ENCODE data around the gene SIL1.
"Not testable (repeated sequence)": the region's sequence is repeated elsewhere in the genome, so short reads cannot be mapped to it uniquely, and the experiment has no call there.

Gene SIL1

DNA sequence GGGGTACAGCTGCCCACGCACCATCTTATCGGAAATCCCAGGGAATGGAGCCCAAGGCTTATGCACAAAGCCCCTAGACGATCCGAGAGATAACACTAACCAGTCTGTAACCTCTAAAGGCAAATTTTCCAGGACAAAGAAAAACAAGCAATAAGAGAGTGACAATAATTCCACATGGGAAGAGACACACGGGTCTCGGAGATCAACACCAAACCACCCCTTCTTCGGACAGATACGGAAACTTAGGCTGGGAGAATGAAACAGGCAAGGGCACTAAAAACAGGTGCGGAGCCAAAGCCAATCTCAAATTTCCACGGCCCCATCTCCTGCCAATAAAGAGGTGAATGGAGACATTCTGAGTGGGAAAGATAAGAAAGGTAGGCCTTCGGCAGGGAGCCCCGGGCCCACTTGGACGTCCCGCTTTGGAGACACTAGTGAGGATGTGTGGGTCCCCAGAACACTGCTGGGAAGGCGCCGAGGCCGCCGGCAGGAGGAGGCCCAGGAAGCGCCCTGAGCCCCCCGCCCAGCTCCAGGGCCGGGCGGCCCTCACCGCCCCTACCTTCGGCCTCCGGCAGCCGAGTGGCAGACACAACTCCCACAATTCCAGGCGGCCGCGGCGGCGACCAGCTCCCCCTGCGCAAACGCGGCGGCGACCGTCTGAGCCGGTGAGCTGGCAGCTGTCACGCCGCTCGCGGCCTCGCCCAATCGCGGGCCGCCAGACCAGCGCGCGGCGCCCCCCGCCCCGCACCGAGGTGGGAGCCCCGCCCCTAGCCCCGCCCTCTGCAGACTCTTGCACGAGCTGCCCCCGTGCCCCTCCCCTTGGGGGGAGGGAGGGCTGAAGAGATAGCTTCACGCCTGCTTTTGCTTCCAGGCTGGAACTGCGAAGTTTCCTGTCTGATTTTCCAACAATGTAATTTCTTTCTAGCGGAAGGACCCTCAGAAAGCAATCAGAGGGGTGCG, at the start of gene SIL1:
TSS of gene SIL1 (minus strand) at position 659 of the 960 bp plus-strand sequence. CDS start 70,525 bp downstream, outside the sequence.
- Mint-ChIP-seq H3K27ac (peak within 1 kb of the TSS; percentile 92), H3K9me3 (no peaks in the 10 kb centered on the region), H3K36me3 (ENCODE audit: low read depth) (peaks cover 18% of the 10 kb centered on the region), H3K27me3 (ENCODE audit: low read depth) (no peaks in the 10 kb centered on the region), H3K4me3 (peak within 1 kb of the TSS; percentile 97), H3K4me1 (ENCODE audit: low read depth) (peaks cover 20% of the 10 kb centered on the region)
- DNase-seq (ENCODE audit: low spot score): peak; percentile 94

DNA sequence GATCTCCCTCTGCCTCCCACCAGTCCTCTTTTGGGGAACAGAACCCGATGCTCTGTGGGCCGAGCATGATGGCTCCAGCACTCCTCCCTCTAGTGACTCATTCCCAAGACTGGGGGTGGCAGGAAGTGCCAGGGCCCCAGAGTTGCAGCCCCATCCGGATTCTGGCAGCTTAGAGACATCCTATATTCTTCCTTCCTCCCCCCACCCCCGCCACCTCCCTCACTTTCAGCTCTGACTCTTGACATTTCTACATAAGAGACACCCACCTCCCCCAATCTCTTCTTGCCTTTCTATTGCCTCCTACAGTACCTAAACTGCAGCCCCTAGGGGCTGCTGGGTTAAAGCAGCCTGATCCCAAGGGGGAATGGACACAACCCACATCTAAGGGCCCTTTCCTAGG, 48.2 kb upstream of the SIL1 start:
- peak overlapping the region; percentile 17 for H3K4me3 Mint-ChIP-seq

DNA sequence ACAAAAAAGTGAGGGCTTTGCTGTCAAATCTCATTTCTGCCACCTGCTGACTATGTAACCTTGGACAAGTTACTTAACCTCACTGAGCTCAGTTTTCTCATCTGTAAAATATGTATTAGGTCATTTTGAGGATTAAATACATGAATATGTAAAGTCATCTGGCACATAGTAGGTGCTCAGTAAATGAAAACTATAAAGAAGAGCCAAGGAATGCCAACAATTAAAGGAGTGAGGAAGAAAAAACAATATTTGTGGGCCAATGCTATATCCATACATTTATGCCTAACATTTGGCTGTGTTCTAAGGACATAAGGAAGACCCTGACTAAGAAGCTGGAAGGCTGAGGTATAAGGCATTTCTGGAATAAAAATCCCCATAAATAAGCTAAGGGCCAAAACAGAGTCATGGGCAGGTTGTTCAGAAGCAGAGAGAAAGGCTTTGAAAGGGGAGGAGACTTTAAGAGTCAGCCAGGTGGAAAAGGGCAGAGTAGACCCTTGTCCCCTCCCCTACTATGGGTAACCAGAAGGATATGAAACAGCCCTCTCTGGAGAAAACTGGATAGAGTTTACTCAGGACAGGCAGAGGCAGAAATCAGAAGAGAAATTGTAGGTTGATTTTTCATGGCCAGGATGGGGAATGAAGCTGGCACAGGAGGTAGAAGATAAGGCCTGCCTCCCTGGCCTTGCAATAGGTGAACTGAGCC, 47.6 kb upstream of the SIL1 start:
- Mint-ChIP-seq H3K4me3 (no peak overlapping the region), H3K4me1 (ENCODE audit: low read depth) (peaks cover 9% of the 10 kb centered on the region), H3K27me3 (ENCODE audit: low read depth) (peaks cover 10% of the 10 kb centered on the region), H3K36me3 (ENCODE audit: low read depth) (no peaks in the 10 kb centered on the region), H3K27ac (no peak overlapping the region), H3K9me3 (no peaks in the 10 kb centered on the region)
- no peak for DNase-seq (ENCODE audit: low spot score)

More for the DNA sequence above, 48.2 kb upstream of the SIL1 start:
- Mint-ChIP-seq H3K9me3 (no peaks in the 10 kb centered on the region), H3K36me3 (ENCODE audit: low read depth) (no peaks in the 10 kb centered on the region), H3K4me1 (ENCODE audit: low read depth) (peaks cover 11% of the 10 kb centered on the region), H3K27ac (no peak overlapping the region), H3K27me3 (ENCODE audit: low read depth) (peaks cover 6% of the 10 kb centered on the region)
- peak; percentile 73 for DNase-seq (ENCODE audit: low spot score)

DNA sequence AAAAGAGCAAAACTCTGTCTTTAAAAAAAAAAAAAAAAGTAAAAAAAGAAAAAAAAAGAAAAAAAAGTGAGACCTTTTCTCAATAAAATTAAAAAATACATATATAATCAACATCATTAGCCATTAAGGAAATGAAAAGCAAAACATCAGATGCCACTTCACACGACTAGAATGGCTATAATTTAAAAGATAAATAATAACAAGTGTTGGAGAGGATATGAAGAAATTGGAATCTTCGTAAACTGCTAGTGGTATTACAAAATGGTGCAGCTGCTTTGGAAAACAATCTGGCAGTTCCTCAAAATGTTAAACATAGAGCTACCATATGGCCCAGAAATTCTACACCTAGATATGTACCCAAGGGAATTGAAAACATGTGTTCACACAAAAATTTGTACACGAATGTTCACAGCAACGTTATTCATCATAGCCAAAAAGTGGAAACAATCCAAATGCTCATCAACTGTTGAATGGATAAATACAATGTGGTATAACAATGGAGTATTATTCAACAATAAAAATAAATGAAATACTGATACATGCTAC, 45.3 kb upstream of the SIL1 start:
- Mint-ChIP-seq H3K27ac (no peak overlapping the region), H3K4me3 (no peak overlapping the region), H3K9me3 (no peaks in the 10 kb centered on the region), H3K36me3 (ENCODE audit: low read depth) (no peaks in the 10 kb centered on the region), H3K4me1 (ENCODE audit: low read depth) (peaks cover 9% of the 10 kb centered on the region), H3K27me3 (ENCODE audit: low read depth) (peaks cover 18% of the 10 kb centered on the region)
- no peak for DNase-seq (ENCODE audit: low spot score)

DNA sequence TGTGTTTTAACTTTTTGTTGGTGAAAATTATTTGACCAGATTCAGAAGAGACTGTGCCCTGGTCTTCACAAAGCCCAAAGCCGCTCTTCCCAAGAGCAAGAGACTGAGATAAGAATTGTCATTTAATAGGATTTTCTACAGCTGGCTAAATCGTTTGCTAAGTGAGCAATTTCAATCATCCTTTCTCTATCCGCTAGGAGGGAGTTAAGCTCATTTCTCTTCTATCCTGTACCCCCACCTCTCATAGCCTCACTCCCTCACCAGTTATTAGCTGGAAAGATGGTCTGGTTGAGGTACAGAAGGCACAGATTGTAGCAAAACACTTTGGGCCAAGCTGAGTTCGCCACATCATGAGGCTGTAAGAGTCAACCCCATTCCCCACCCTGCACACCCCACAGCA, 43.0 kb upstream of the SIL1 start:
- Mint-ChIP-seq H3K27ac (no peak overlapping the region), H3K9me3 (no peaks in the 10 kb centered on the region), H3K4me3 (no peak overlapping the region), H3K27me3 (ENCODE audit: low read depth) (peaks cover 21% of the 10 kb centered on the region), H3K36me3 (ENCODE audit: low read depth) (no peaks in the 10 kb centered on the region), H3K4me1 (ENCODE audit: low read depth) (no peaks in the 10 kb centered on the region)
- no peak for DNase-seq (ENCODE audit: low spot score)

DNA sequence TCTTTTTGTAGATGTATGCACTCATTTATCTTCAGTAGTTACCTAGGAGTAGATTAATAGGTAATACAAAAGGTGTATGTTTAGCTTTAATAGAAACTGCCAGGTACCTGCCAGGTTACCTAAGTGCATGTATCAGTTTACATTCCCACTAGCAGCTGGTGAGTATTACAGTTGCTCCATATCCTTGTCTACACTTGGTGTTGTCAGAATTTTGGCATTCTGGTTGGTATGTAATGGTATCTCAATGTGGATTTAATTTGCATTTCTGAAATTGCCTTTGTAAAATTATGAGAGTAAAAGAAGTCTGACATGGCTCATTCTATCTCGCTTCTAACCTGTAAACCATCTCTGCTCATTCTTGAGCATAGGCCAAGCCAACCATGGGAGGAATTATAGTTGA, 38.3 kb upstream of the SIL1 start:
- no peak overlapping the region for H3K4me3 Mint-ChIP-seq
- H3K27me3 Mint-ChIP-seq (ENCODE audit: low read depth): peaks cover 16% of the 10 kb centered on the region
- no peak for DNase-seq (ENCODE audit: low spot score)
- no peak overlapping the region for H3K27ac Mint-ChIP-seq
- H3K9me3 Mint-ChIP-seq: no peaks in the 10 kb centered on the region
- no peaks in the 10 kb centered on the region for H3K4me1 Mint-ChIP-seq (ENCODE audit: low read depth)
- no peaks in the 10 kb centered on the region for H3K36me3 Mint-ChIP-seq (ENCODE audit: low read depth)

DNA sequence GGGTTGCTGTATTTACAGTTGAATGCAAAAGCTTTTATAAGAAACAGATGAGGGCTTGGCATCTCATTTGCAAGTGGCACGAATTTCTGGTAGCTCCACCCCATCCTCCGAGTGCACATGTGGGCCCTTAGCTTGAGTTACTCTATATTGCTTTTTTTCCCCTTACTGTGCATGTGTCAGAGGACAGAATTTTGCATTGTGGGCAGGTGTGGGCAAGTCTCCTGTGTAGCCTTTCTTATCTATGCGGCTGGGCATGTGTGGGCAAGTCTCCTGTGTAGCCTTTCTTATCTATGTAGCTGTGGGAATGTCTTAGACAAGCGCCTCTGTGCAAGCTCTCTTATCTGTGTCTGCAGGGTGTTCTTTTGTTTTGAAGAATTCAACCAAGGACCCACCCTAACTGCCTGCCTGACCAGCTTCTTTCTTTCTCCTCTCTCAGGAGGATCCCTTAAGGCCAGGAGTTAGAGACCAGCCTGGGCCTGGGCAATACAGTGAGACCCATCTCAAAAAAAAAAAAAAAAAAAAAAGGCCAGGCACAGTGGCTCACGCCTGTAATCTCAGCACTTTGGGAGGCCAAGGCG, 34.1 kb upstream of the SIL1 start:
- Mint-ChIP-seq H3K9me3 (no peaks in the 10 kb centered on the region), H3K4me1 (ENCODE audit: low read depth) (no peaks in the 10 kb centered on the region), H3K27me3 (ENCODE audit: low read depth) (no peaks in the 10 kb centered on the region), H3K36me3 (ENCODE audit: low read depth) (no peaks in the 10 kb centered on the region), H3K4me3 (no peak overlapping the region), H3K27ac (no peak overlapping the region)
- no peak for DNase-seq (ENCODE audit: low spot score)

DNA sequence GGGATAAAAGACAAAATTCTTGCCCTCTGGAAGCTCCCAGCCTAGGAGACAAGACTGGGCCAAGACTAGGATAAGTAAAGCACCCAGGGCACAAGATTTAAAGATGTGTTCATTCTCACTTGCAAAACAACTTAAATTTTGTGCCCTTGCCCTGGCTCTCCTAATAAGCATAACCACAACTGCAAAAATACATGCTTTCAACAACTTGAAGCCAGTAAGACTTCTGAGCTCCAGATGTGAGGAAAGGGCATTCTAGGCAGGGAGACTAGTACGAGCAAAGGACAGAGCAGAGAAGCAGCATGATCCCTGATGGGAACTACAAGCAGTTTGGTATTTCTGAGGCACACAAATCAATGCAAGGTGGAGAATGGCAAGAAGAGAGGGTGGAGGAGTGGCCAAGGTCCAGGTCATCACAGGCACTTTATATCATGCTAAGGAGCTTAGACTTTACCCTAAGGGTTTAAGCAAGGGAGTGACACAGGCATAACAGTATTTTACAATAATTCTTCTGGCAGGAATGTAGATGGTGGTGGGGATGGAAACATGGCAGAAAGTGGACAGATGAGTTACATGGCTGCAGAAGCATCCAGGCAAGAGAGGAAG, 30.1 kb upstream of the SIL1 start:
- no peaks in the 10 kb centered on the region for H3K36me3 Mint-ChIP-seq (ENCODE audit: low read depth)
- H3K27ac Mint-ChIP-seq: no peak overlapping the region
- no peaks in the 10 kb centered on the region for H3K4me1 Mint-ChIP-seq (ENCODE audit: low read depth)
- H3K9me3 Mint-ChIP-seq: no peaks in the 10 kb centered on the region
- DNase-seq (ENCODE audit: low spot score): no peak
- no peak overlapping the region for H3K4me3 Mint-ChIP-seq
- no peaks in the 10 kb centered on the region for H3K27me3 Mint-ChIP-seq (ENCODE audit: low read depth)

DNA sequence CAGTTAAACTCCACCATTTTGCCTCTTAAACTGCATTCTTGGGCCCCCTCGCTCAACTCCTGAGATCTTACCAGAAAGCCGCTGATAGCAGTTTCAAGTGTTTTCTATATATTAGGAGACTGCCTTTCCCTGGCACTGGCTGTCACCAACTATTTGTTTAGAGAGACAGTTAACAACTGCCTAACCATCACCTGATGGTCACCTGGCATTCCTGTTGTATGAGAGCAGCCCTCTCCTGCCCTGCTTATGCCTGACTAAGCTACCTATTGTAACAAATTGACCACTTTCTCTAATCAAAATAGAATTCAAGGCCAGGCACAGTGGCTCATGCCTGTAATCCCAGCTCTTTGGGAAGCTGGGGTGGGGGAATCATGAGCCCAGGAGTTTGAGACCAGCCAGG, 28.0 kb upstream of the SIL1 start:
- no peak overlapping the region for H3K27ac Mint-ChIP-seq
- DNase-seq (ENCODE audit: low spot score): no peak
- H3K27me3 Mint-ChIP-seq (ENCODE audit: low read depth): no peaks in the 10 kb centered on the region
- no peaks in the 10 kb centered on the region for H3K9me3 Mint-ChIP-seq
- no peak overlapping the region for H3K4me3 Mint-ChIP-seq
- H3K36me3 Mint-ChIP-seq (ENCODE audit: low read depth): no peaks in the 10 kb centered on the region
- H3K4me1 Mint-ChIP-seq (ENCODE audit: low read depth): no peaks in the 10 kb centered on the region

DNA sequence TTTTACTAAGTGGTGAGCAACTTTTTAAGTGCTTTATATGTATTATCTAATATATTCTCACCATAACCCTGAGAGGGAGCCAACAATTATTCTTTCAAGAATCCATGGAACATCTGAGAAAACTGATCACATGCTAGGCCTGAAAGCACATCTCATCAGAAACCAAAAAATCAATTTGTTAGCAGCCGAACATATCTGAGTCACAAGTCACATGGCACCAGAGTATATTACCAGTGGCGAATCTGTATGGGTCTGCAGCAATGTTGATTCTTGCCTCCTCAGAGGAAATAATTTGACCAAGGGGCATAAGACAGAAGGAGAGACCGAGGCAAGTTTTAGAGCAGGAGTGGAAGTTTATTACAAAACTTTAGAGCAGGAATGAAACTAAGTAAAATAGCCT, 25.3 kb upstream of the SIL1 start:
- H3K27ac Mint-ChIP-seq: no peak overlapping the region
- H3K4me1 Mint-ChIP-seq (ENCODE audit: low read depth): no peaks in the 10 kb centered on the region
- no peaks in the 10 kb centered on the region for H3K9me3 Mint-ChIP-seq
- H3K27me3 Mint-ChIP-seq (ENCODE audit: low read depth): no peaks in the 10 kb centered on the region
- no peak overlapping the region for H3K4me3 Mint-ChIP-seq
- H3K36me3 Mint-ChIP-seq (ENCODE audit: low read depth): no peaks in the 10 kb centered on the region
- no peak for DNase-seq (ENCODE audit: low spot score)

DNA sequence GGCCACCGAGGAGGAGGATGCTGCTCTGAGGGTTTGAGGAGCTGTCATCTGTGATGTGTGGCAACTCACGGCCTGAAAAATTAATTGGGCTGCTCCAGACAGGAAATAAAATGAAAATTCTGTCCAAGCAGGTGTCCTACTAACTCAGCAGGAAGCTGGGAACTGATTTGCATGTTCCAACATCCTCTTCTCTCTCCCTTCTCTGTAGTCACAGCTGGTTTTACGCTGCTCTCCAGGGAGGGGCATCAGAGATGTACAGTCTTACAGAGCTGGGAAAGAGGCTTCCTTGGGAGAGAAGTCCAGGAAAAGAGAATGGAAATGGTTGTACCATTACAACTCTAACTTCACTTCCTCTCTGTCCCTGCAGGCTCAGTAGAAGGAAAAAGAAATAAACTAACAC, 24.2 kb upstream of the SIL1 start:
- no peaks in the 10 kb centered on the region for H3K27me3 Mint-ChIP-seq (ENCODE audit: low read depth)
- no peak overlapping the region for H3K4me3 Mint-ChIP-seq
- H3K36me3 Mint-ChIP-seq (ENCODE audit: low read depth): no peaks in the 10 kb centered on the region
- no peaks in the 10 kb centered on the region for H3K4me1 Mint-ChIP-seq (ENCODE audit: low read depth)
- no peaks in the 10 kb centered on the region for H3K9me3 Mint-ChIP-seq
- no peak overlapping the region for H3K27ac Mint-ChIP-seq
- DNase-seq (ENCODE audit: low spot score): no peak

DNA sequence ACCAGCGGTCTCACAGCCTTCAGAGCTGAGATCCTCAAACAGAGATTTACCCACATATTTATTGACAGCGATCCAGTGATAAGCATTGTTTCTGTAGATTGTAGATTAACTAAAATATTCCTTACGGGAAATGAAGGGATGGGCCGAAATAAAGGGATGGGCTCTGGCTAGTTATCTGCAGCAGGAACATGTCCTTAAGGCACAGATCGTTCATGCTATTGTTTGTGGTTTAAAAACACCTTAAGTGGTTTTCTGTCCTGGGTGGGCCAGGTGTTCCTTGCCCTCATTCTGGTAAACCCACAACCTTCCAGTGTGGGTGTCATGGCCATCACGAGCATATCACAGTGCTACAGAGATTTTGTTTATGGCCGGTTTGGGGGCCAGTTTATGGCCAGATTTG, 19.9 kb upstream of the SIL1 start:
- H3K36me3 Mint-ChIP-seq (ENCODE audit: low read depth); H3K27me3 Mint-ChIP-seq (ENCODE audit: low read depth); H3K4me1 Mint-ChIP-seq (ENCODE audit: low read depth); H3K9me3 Mint-ChIP-seq; H3K4me3 Mint-ChIP-seq; DNase-seq (ENCODE audit: low spot score); H3K27ac Mint-ChIP-seq: not testable (repeated sequence)

DNA sequence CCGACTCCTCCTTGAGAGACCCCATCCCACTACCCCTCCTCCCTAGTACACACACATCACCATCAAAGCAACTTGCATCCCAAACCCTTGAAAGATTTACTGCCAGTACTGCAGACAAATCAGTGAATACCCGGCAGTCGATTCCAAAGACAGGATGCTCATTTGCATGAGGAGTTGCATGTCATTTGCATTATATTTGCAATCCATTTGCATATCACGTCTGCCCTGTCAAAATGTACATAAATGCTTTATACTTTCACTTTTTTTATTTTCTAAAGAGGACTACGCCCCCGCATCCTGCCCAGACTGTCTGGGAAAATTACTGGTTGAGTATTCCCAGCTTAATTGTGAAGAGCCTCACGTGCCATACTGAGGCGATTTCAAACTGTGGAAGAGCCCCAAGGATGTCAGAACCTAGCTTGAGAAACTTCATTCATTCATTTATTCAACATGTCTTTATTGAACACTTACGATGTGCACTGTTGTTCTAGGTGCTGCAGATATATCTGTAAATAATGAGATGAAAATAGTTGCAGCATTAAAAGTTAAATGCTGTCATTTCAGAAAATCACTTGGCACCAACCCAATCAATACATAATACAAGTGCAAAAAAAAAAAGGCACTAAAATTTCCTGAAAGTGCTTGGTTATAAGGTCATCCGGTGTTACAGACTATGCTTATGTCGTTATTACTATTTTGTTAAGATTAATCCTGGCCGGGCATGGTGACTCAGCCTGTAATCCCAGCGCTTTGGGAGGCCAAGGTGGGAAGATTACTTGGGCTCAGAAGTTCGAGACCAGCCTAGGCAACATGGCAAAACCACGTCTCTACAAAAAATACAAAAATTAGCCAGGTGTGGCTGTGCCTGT, 17.2 kb upstream of the SIL1 start:
- Mint-ChIP-seq H3K4me3 (no peak overlapping the region), H3K9me3 (no peaks in the 10 kb centered on the region), H3K27ac (no peak overlapping the region), H3K4me1 (ENCODE audit: low read depth) (no peaks in the 10 kb centered on the region), H3K36me3 (ENCODE audit: low read depth) (no peaks in the 10 kb centered on the region), H3K27me3 (ENCODE audit: low read depth) (peaks cover 7% of the 10 kb centered on the region)
- no peak for DNase-seq (ENCODE audit: low spot score)

Data from T-helper 2 cell treated with Interferon-gamma antibody and Interleukin-4, amounts not matched to agents 5 μg/mL and 100 μg/mL, for 36 hours (primary cell).